Esophagus squamous epithelium (tissue), 5 donors: ENCODE data around the gene GMFB. TPM values are rescaled to one million over a fixed set of nuclear protein-coding genes. Genes with fewer than 3 reads are reported as not detected.

ENCODE experiments used
- DNase-seq: peaks from one replicate; lab custom pipeline; 2025; lab: John Stamatoyannopoulos, UW
- H3K27ac ChIP-seq, 4 donors: fragments of 200-600 bp; sonication (generic); one replicate each; pipeline ENCODE4 v1.5.1; 2016 to 2019; ENCODE audit warnings: mild to moderate bottlenecking in 1 of 4
- H3K27me3 ChIP-seq, 4 donors: fragments of 200-600 bp; sonication (generic); 1 replicate in 3 of 4; 2 replicates in 1 of 4; pipeline versions ENCODE4 v1.5.1 to v1.6.0; 2017 to 2021; ENCODE audit warnings: antibody characterized with exemption in 1 of 4
- H3K36me3 ChIP-seq, 3 donors: fragments of 200-600 bp; sonication (generic); one replicate each; pipeline ENCODE4 v1.5.1; 2016 to 2019
- H3K4me1 ChIP-seq, 3 donors: fragments of 200-600 bp; sonication (generic); one replicate each; pipeline ENCODE4 v1.5.1; 2017 to 2019
- H3K4me3 ChIP-seq, 4 donors: fragments of 200-600 bp; sonication (generic); 1 replicate in 3 of 4; 2 replicates in 1 of 4; pipeline ENCODE4 v1.5.1; 2016 to 2019; ENCODE audit warnings: mild to moderate bottlenecking in 2 of 4, moderate library complexity in 1 of 4
- H3K9me3 ChIP-seq, 3 donors: fragments of 200-600 bp; sonication (generic); one replicate each; pipeline ENCODE4 v1.5.1; 2016 to 2019
- CTCF ChIP-seq, 6 experiments: fragments of 450-650 bp in 4 of 6; fragments of 200-600 bp in 2 of 6; sonication (generic) in 2 of 6; IDR thresholded peaks; one replicate each; pipeline ENCODE4 v1.5.1; 2016 to 2019; ENCODE audit warnings: antibody characterized with exemption in 6 of 6, mild to moderate bottlenecking in 4 of 6, moderate library complexity in 4 of 6
- POLR2A ChIP-seq, 4 donors: fragments of 450-650 bp; IDR thresholded peaks; one replicate each; pipeline ENCODE4 v1.6.1; 2017; ENCODE audit warnings: antibody characterized with exemption in 4 of 4, mild to moderate bottlenecking in 4 of 4, moderate library complexity in 3 of 4
- WGBS, 2 donors: methylation state at CpG; one replicate each; pipeline ENCODE4 v1.1.5; 2018; 5-methylcytosine and 5-hydroxymethylcytosine counted together
- intact Hi-C: fragments of 100-400 bp; cut with DNase I; formaldehyde crosslinking; loops from one replicate; pipeline ENCODE4 v1.15.0; 2022
- total RNA-seq, 4 donors: library from RNA; depleted of rRNA; stranded (reverse); fragments of >200 nt; gene quantifications; one replicate each; pipeline ENCODE4 v1.1.0, GENCODE V29; 2016
- donor health status: DM: yes; HTN: yes; CAD: no.

Gene GMFB
- total RNA-seq, 4 donors from 2014 or later: 10.2 to 69.8 (median 36.2) TPM

DNA sequence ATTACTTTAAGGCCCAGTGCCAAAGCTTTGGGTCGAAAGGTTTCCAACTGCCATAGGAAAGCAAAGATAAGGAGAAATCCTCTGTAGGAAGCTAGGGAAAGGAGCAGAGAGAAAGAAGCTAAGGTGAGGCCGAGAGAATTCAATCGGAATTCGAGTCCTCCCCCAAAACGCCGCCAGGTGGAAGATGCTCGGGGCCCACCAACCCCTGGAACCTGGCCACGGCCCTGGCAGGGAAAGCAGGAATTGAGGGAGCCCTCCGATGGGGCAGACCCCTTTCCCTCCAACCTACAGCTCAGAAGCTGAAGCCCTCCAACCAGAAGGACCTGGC is 498 bp downstream of the GMFB start:
- Histone ChIP-seq H3K27me3 (no peaks in the 10 kb centered on the region), H3K4me1 (peaks cover 0 to 63% (median 11%) of the 10 kb centered on the region in 3 donors), H3K4me3 (peak overlapping the region; percentile 50 to 88 (median 76)), H3K9me3 (no peaks in the 10 kb centered on the region), H3K36me3 (peaks cover 0 to 1% (median 0%) of the 10 kb centered on the region in 3 donors), H3K27ac (peak overlapping the region; percentile 90 to 96 (median 95))
- 0 to 1% methylated on average over 8 to 9 of the region's 9 CpGs for WGBS, 2 donors
- peak in 2 of 6 experiments; percentile 25 to 32 for TF ChIP-seq CTCF (IDR thresholded peaks at IDR 0.05)
- TF ChIP-seq POLR2A (IDR thresholded peaks at IDR 0.05): no peak
- intact Hi-C loops: no loop called here
- DNase-seq: no peak

DNA sequence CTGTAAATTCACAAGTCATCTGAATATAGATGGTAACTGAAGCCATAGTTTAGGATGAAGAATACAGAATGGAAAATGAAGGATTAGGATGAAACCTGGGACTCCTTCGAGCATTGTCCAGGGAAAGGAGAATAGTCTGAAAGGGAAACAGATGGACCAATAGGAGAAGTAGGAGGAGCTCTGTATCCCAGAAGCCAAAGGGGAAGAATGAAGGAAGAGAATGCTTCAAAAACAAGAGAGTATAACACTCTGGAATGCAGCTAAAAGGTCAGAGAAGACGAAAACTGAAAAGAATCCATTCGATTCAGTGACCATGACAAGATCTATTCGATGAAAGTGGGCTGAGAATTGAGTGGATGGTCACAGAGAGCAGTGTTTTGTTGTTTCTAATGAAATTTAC is 1.0 kb downstream of the GMFB start:
- 29 to 30% methylated on average over 4 of the region's 4 CpGs for WGBS, 2 donors
- H3K4me1 ChIP-seq: peaks cover 0 to 66% (median 11%) of the 10 kb centered on the region in 3 donors
- no peak for DNase-seq
- TF ChIP-seq CTCF (IDR thresholded peaks at IDR 0.05) (no peak), POLR2A (IDR thresholded peaks at IDR 0.05) (peak in 1 of 4 donors; percentile 13)
- peak overlapping the region; percentile 50 to 88 (median 76) for H3K4me3 ChIP-seq
- no peaks in the 10 kb centered on the region for H3K9me3 ChIP-seq
- peak overlapping the region; percentile 90 to 96 (median 95) for H3K27ac ChIP-seq
- intact Hi-C loops: no loop called here
- H3K36me3 ChIP-seq: peaks cover 0 to 7% (median 0%) of the 10 kb centered on the region in 3 donors
- H3K27me3 ChIP-seq: no peaks in the 10 kb centered on the region

DNA sequence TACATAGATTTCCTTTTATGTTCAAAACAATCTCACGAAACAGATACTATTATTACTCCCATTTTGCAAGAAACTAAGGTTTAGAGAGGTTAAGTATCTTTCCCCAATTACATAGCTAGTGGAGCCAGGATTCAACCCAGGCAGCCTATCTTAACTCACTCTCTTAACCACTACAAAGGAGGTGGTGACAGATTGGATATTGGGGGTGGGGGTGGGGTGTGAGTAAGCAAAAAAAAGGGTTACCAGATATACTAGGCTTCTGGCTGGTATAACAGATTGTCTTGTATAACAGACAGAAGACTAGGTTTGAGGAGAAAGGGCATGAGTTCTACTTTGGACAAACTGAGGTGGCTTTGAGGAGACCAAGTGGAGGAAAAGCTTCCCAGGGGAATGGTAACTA is 2.1 kb downstream of the GMFB start:
- no peak overlapping the region for H3K27ac ChIP-seq
- peaks cover 0 to 9% (median 0%) of the 10 kb centered on the region in 3 donors for H3K36me3 ChIP-seq
- TF ChIP-seq CTCF (IDR thresholded peaks at IDR 0.05) (no peak), POLR2A (IDR thresholded peaks at IDR 0.05) (no peak)
- no peaks in the 10 kb centered on the region for H3K27me3 ChIP-seq
- H3K4me3 ChIP-seq: no peak overlapping the region
- H3K4me1 ChIP-seq: peaks cover 0 to 72% (median 11%) of the 10 kb centered on the region in 3 donors
- intact Hi-C loops: no loop called here
- no peak for DNase-seq
- WGBS, 2 donors: 80 to 83% methylated on average over 1 of the region's 1 CpG
- H3K9me3 ChIP-seq: no peaks in the 10 kb centered on the region

- Histone ChIP-seq H3K9me3 (no peaks in the 10 kb centered on the region), H3K36me3 (peaks cover 0 to 21% (median 0%) of the 10 kb centered on the region in 3 donors), H3K4me3 (no peak overlapping the region), H3K27me3 (no peaks in the 10 kb centered on the region), H3K4me1 (peaks cover 0 to 72% (median 8%) of the 10 kb centered on the region in 3 donors), H3K27ac (no peak overlapping the region)
- TF ChIP-seq POLR2A (IDR thresholded peaks at IDR 0.05) (no peak), CTCF (IDR thresholded peaks at IDR 0.05) (no peak)
- intact Hi-C loops: no loop called here
- DNase-seq: no peak
Observed at GRCh38 chr14:54483846-54484245, 4.9 kb downstream of the GMFB start.

DNA sequence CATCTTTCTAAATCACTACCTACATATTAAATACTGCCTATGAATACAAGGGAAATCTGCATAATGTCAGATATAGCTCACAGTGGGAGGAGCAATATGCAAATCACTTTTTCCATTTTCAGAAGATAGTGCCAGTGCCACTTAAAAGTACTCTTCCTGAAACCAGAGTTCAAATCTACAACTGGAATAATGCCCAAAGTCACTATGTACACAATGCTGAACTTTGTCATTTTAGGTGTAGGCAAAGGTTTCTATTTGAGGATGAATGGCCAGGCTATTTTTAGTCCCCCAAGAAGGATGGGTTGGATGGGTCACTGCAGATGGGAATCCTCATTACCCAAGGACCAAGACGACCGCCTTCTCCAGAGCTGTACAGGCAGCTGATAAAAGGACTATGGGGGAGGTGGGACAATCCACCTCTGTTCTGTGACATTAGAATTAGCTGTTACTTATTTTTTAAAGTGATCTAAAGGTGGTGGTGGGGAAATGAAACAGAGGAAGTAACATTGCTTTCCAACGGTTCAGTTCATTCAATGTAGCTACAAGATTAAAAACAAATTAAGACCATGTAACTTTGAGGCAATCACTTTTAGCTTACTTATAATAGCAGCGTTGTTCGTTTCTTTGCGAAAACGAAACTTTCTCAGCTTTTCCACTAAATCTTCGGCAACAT is 5.6 kb downstream of the GMFB start:
- intact Hi-C loops: no loop called here
- Histone ChIP-seq H3K36me3 (peaks cover 0 to 28% (median 0%) of the 10 kb centered on the region in 3 donors), H3K27ac (no peak overlapping the region), H3K27me3 (no peaks in the 10 kb centered on the region), H3K4me3 (no peak overlapping the region), H3K4me1 (peaks cover 0 to 70% (median 8%) of the 10 kb centered on the region in 3 donors), H3K9me3 (no peaks in the 10 kb centered on the region)
- 65 to 77% methylated on average over 8 of the region's 8 CpGs for WGBS, 2 donors
- no peak for DNase-seq
- no peak for TF ChIP-seq CTCF (IDR thresholded peaks at IDR 0.05)
- no peak for TF ChIP-seq POLR2A (IDR thresholded peaks at IDR 0.05)
